AG09309 (cell line): Measurements from ENCODE around the gene SLC35E2B.

Experiments
- DNase-seq: peaks from one replicate; pipeline ENCODE4 v3.0.0-alpha.2; 2010; ENCODE audit warnings: low read depth
- H3K4me3 ChIP-seq: 2 replicates; pipeline ENCODE4 v1.5.1; 2011; ENCODE audit warnings: mild to moderate bottlenecking, low read depth, low read length, moderate library complexity; ENCODE audit not compliant: control insufficient read depth
- CTCF ChIP-seq: IDR thresholded peaks from 2 replicates; pipeline ENCODE4 v1.5.1; 2011; ENCODE audit warnings: mild to moderate bottlenecking, low read depth, low read length, inconsistent platforms; ENCODE audit not compliant: insufficient read depth, control insufficient read depth; ENCODE audit errors: missing control alignments

The SLC35E2B gene

GRCh38 chr1:1612104-1612400 lies 80.5 kb downstream of the SLC35E2B start:
- H3K4me3 ChIP-seq, result no peak overlapping the region
- DNase-seq, result no peak
- TF ChIP-seq CTCF, result no peak

- TF ChIP-seq CTCF, result no peak
- DNase-seq, result no peak
- H3K4me3 ChIP-seq, result no peak overlapping the region
These were observed 81.8 kb downstream of the SLC35E2B start for GRCh38 chr1:1610796-1611195.

GRCh38 chr1:1609822-1610485 lies 82.6 kb downstream of the SLC35E2B start:
- H3K4me3 ChIP-seq, result no peak overlapping the region
- no peak for TF ChIP-seq CTCF
- no peak for DNase-seq
